Mammary epithelial cell (primary cell): ENCODE measurements around the gene ARID3A.

ENCODE experiments used
- EZH2 ChIP-seq: IDR thresholded peaks from 2 replicates; pipeline ENCODE4 v1.6.1; 2012; ENCODE audit warnings: low read length, inconsistent platforms, borderline replicate concordance
- TF ChIP-seq, protein P1 (sequence below), 2 donors: IDR thresholded peaks in 1 of 2; conservative IDR thresholded peaks in 1 of 2; 2 replicates each; pipeline ENCODE4 v1.5.1; 2011 to 2012; ENCODE audit warnings: inconsistent platforms in 2 of 2, low read length in 2 of 2, mild to moderate bottlenecking in 2 of 2, control low read depth in 1 of 2, low read depth in 1 of 2; ENCODE audit not compliant: insufficient read depth in 1 of 2; ENCODE audit errors: extremely low read depth in 1 of 2

DNA sequence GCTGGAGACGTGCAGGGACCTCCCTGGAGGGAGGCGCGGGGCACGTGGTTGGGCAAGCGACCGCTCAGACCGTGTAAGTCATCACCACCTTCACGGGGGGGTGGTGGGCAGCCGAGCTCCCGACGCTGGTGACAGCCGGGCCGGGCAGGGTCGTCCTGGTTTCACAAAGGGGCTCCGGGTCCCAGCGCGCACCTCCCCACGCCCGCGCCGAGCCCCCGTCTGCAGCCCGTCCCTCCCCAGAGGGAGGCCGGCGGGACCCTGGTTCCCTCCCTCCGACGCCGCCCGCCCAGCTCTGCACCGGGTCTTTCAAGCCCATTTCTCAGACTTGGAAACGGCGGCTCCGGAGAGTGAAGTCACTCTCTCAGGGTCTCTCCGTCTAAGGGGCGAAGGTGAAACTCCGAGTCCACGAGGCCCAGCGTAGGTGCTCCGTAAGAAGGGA lies 729 bp upstream of the ARID3A start:
- TF ChIP-seq, protein P1, sequence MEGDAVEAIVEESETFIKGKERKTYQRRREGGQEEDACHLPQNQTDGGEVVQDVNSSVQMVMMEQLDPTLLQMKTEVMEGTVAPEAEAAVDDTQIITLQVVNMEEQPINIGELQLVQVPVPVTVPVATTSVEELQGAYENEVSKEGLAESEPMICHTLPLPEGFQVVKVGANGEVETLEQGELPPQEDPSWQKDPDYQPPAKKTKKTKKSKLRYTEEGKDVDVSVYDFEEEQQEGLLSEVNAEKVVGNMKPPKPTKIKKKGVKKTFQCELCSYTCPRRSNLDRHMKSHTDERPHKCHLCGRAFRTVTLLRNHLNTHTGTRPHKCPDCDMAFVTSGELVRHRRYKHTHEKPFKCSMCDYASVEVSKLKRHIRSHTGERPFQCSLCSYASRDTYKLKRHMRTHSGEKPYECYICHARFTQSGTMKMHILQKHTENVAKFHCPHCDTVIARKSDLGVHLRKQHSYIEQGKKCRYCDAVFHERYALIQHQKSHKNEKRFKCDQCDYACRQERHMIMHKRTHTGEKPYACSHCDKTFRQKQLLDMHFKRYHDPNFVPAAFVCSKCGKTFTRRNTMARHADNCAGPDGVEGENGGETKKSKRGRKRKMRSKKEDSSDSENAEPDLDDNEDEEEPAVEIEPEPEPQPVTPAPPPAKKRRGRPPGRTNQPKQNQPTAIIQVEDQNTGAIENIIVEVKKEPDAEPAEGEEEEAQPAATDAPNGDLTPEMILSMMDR (conservative IDR thresholded peaks at IDR 0.05 in 1 of 2, IDR thresholded peaks at IDR 0.05 in 1 of 2; ENCODE audit: extremely low read depth in 1 of 2, insufficient read depth in 1 of 2, low read depth in 1 of 2, low read length in 2 of 2), result no peak
- no peak for TF ChIP-seq EZH2
